Measurements from ENCODE around the gene MED31.
A peak's percentile ranks its signal among the peaks of the same experiment; 100 is the strongest.
"Not testable (repeated sequence)": the region's sequence is repeated elsewhere in the genome, so short reads cannot be mapped to it uniquely, and the experiment has no call there.

The MED31 gene

GRCh38 chr17:6670571-6670970 lies 19.2 kb upstream of the MED31 start:
- no peak for TF ChIP-seq CTCF (conservative IDR thresholded peaks at IDR 0.05; ENCODE audit: low read length)
- no peak for DNase-seq (ENCODE audit: low read depth)
- H3K4me3 ChIP-seq (ENCODE audit: low read length), result no peak overlapping the region

- DNase-seq (ENCODE audit: low read depth), result no peak
- no peak for TF ChIP-seq CTCF (conservative IDR thresholded peaks at IDR 0.05; ENCODE audit: low read length)
- H3K4me3 ChIP-seq (ENCODE audit: low read length), result no peak overlapping the region
Observed at GRCh38 chr17:6669479-6670212, 18.2 kb upstream of the MED31 start.

GRCh38 chr17:6668727-6669425 lies 17.5 kb upstream of the MED31 start:
- no peak overlapping the region for H3K4me3 ChIP-seq (ENCODE audit: low read length)
- no peak for DNase-seq (ENCODE audit: low read depth)
- TF ChIP-seq CTCF (conservative IDR thresholded peaks at IDR 0.05; ENCODE audit: low read length), result no peak

GRCh38 chr17:6668219-6668618 lies 16.8 kb upstream of the MED31 start:
- H3K4me3 ChIP-seq (ENCODE audit: low read length), result no peak overlapping the region
- TF ChIP-seq CTCF (conservative IDR thresholded peaks at IDR 0.05; ENCODE audit: low read length), result no peak
- no peak for DNase-seq (ENCODE audit: low read depth)

- no peak overlapping the region for H3K4me3 ChIP-seq (ENCODE audit: low read length)
- DNase-seq (ENCODE audit: low read depth), result no peak
- no peak for TF ChIP-seq CTCF (conservative IDR thresholded peaks at IDR 0.05; ENCODE audit: low read length)
Observed at GRCh38 chr17:6667516-6667915, 16.1 kb upstream of the MED31 start.

GRCh38 chr17:6666557-6666956 lies 15.2 kb upstream of the MED31 start:
- no peak for DNase-seq (ENCODE audit: low read depth)
- no peak for TF ChIP-seq CTCF (conservative IDR thresholded peaks at IDR 0.05; ENCODE audit: low read length)
- no peak overlapping the region for H3K4me3 ChIP-seq (ENCODE audit: low read length)

- DNase-seq (ENCODE audit: low read depth), result peak; percentile 81
- no peak overlapping the region for H3K4me3 ChIP-seq (ENCODE audit: low read length)
- TF ChIP-seq CTCF (conservative IDR thresholded peaks at IDR 0.05; ENCODE audit: low read length), result peak; percentile 95
Observed at GRCh38 chr17:6666077-6666521, 14.7 kb upstream of the MED31 start.

- not testable (repeated sequence) for H3K4me3 ChIP-seq (ENCODE audit: low read length); DNase-seq (ENCODE audit: low read depth)
Observed at GRCh38 chr17:6663200-6663599, 11.8 kb upstream of the MED31 start.

Data from AG10803 (cell line).